GM13977 (cell line): ENCODE results near the gene ATG9B.

ENCODE experiments used
- DNase-seq: peaks from one replicate; pipeline ENCODE4 v3.0.0; 2012; ENCODE audit warnings: low spot score
- CTCF ChIP-seq: IDR thresholded peaks from 2 replicates; pipeline ENCODE4 v1.5.1; 2012; ENCODE audit warnings: mild to moderate bottlenecking, control low read depth; ENCODE audit not compliant: insufficient read depth; ENCODE audit errors: extremely low read depth, missing control alignments
- in situ Hi-C: fragments of 300-500 bp; cut with MboI; formaldehyde crosslinking; loops from one replicate; pipeline ENCODE4 v1.12.0; 2022; ENCODE audit warnings: low sequenced_read_pairs, low pct_unique_long_range_greater_than_20kb, mixed read lengths, inconsistent platforms; ENCODE audit not compliant: unreplicated experiment

The ATG9B gene

DNA sequence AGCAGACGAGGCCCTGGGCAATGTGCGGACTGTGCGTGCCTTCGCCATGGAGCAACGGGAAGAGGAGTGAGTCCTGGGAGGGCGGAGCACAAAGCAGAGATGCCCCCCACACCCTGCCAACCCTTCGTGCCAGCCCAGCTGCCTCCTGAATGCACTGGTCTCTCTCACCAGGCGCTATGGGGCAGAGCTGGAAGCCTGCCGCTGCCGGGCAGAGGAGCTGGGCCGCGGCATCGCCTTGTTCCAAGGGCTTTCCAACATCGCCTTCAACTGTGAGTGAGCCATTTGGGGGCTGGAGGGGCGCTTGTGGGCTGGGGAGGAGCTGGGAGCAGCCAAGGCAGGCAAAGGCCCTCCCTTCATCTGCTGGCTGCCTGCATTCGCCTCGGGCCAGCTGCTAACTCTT, 11.6 kb upstream of the ATG9B start:
- in situ Hi-C loops, result no loop called here
- no peak for TF ChIP-seq CTCF
- no peak for DNase-seq

GRCh38 chr7:151035026-151035717, 10.9 kb upstream of the ATG9B start:
- TF ChIP-seq CTCF, result no peak
- DNase-seq, result no peak
- in situ Hi-C loops, result no loop called here

- in situ Hi-C loops, result no loop called here
- no peak for DNase-seq
- TF ChIP-seq CTCF, result no peak
Measured at GRCh38 chr7:151034312-151035025, 10.2 kb upstream of the ATG9B start.

GRCh38 chr7:151033864-151034249, 9.6 kb upstream of the ATG9B start:
- no peak for DNase-seq
- TF ChIP-seq CTCF, result no peak
- in situ Hi-C loops, result no loop called here

DNA sequence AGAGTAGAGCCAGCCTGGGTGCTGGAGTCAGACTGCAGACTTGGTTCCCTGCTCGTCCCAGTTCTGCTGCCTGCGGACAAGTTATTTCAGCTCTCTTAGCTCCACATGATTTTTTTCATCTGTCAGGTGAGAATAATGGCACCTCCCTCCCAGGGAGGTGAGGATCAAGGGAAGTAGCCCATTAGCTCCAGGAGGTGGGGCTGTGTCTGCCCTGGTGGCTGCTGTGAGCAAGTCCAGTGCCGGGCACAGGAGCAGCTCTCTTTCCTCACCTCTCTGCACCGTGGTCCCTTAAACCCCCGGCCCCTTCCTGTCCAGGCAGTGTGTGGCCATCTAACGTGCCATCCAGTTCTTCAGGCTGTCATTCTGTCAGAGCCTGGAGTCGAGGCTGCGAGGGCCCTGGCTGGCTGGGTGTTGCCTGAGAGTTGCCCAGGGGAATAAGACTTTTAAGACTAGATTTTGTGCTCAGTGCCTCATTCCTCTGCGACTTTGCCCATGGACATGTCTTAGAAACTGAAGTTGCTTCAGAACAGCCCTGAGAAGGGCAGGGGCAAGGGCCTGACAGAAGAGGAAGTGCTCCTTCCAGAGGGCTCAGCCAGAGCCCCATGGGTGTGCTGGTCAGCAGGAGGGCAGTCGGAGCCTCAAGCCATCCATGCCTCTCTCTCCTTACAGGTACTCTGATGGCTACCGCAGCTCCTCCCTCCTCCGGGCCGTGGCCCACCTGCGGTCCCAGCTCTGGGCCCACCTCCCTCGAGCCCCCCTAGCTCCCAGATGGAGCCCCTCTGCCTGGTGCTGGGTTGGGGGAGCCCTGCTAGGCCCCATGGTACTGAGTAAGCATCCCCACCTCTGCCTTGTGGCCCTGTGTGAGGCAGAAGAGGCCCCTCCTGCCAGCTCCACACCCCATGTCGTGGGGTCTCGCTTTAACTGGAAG, 8.9 kb upstream of the ATG9B start:
- no peak for TF ChIP-seq CTCF
- DNase-seq, result no peak
- in situ Hi-C loops, result no loop called here

- no peak for TF ChIP-seq CTCF
- in situ Hi-C loops, result no loop called here
Measured at GRCh38 chr7:151031011-151031410, 6.7 kb upstream of the ATG9B start.

More at GRCh38 chr7:151031011-151031410, 6.7 kb upstream of the ATG9B start:
- no peak for DNase-seq
